WI38 (cell line): Measurements from ENCODE around the gene GRHL3.

Experiments used
- H3K4me3 ChIP-seq: 2 replicates; pipeline ENCODE4 v1.5.1; 2011; ENCODE audit warnings: low read depth, mild to moderate bottlenecking, control low read depth, low read length
- CTCF ChIP-seq: IDR thresholded peaks from 2 replicates; pipeline ENCODE4 v1.5.1; 2012; ENCODE audit warnings: low read depth, mild to moderate bottlenecking, control low read depth, low read length

Gene GRHL3

GRCh38 chr1:24301785-24302175 lies 17.4 kb upstream of the GRHL3 start:
- no peak for TF ChIP-seq CTCF
- no peak overlapping the region for H3K4me3 ChIP-seq

- TF ChIP-seq CTCF: no peak
- no peak overlapping the region for H3K4me3 ChIP-seq
Measured at GRCh38 chr1:24302209-24302611, 16.9 kb upstream of the GRHL3 start.

GRCh38 chr1:24303600-24303999 lies 15.6 kb upstream of the GRHL3 start:
- no peak for TF ChIP-seq CTCF
- no peak overlapping the region for H3K4me3 ChIP-seq

- no peak for TF ChIP-seq CTCF
- H3K4me3 ChIP-seq: no peak overlapping the region
Measured at GRCh38 chr1:24304763-24305162, 14.4 kb upstream of the GRHL3 start.

- 0 out of 2 replicates have a peak, but pooled peaks have one; percentile 18 for TF ChIP-seq CTCF
Measured at GRCh38 chr1:24308365-24309015, 10.7 kb upstream of the GRHL3 start.

GRCh38 chr1:24309762-24310485 lies 9.2 kb upstream of the GRHL3 start:
- no peak overlapping the region for H3K4me3 ChIP-seq
- TF ChIP-seq CTCF: no peak

More at GRCh38 chr1:24308365-24309015, 10.7 kb upstream of the GRHL3 start:
- H3K4me3 ChIP-seq: no peak overlapping the region

GRCh38 chr1:24311234-24311633 lies 7.9 kb upstream of the GRHL3 start:
- no peak overlapping the region for H3K4me3 ChIP-seq
- no peak for TF ChIP-seq CTCF
